Skeletal muscle satellite cell (primary cell): ENCODE measurements around the gene PCDHB8.
"Not testable (repeated sequence)": the region's sequence is repeated elsewhere in the genome, so short reads cannot be mapped to it uniquely, and the experiment has no call there.

Experiments
- H3K27me3 ChIP-seq: 2 replicates; pipeline ENCODE4 v1.7.0; 2013; ENCODE audit warnings: low read length; ENCODE audit not compliant: control insufficient read depth, insufficient read depth
- H3K36me3 ChIP-seq: 2 replicates; pipeline ENCODE4 v1.7.0; 2013; ENCODE audit warnings: mild to moderate bottlenecking, control low read depth, low read length; ENCODE audit not compliant: insufficient read depth
- H3K4me1 ChIP-seq: 2 replicates; pipeline ENCODE4 v1.7.0; 2013; ENCODE audit warnings: low read length; ENCODE audit not compliant: control insufficient read depth, insufficient read depth
- H3K4me2 ChIP-seq: 2 replicates; pipeline ENCODE4 v1.7.0; 2013; ENCODE audit warnings: mild to moderate bottlenecking, low read length
- H3K4me3 ChIP-seq: 2 replicates; pipeline ENCODE4 v1.7.0; 2013; ENCODE audit warnings: low read length
- H3K9ac ChIP-seq: 2 replicates; pipeline ENCODE4 v1.7.0; 2013; ENCODE audit warnings: mild to moderate bottlenecking, low read depth, low read length, moderate library complexity
- H3K9me3 ChIP-seq: replicated peaks from 2 replicates; pipeline ENCODE4 v1.7.0; 2013; ENCODE audit warnings: mild to moderate bottlenecking, control low read depth, low read length

The PCDHB8 gene

DNA sequence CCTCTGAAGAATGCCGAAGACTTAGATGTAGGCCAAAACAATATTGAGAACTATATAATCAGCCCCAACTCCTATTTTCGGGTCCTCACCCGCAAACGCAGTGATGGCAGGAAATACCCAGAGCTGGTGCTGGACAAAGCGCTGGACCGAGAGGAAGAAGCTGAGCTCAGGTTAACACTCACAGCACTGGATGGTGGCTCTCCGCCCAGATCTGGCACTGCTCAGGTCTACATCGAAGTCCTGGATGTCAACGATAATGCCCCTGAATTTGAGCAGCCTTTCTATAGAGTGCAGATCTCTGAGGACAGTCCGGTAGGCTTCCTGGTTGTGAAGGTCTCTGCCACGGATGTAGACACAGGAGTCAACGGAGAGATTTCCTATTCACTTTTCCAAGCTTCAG, 37.0 kb downstream of the PCDHB8 start:
- H3K4me2 ChIP-seq, H3K9ac ChIP-seq, H3K4me3 ChIP-seq, H3K9me3 ChIP-seq, H3K4me1 ChIP-seq, H3K27me3 ChIP-seq, H3K36me3 ChIP-seq: not testable (repeated sequence)

GRCh38 chr5:141215504-141215903, 37.9 kb downstream of the PCDHB8 start:
- not testable (repeated sequence) for H3K9me3 ChIP-seq, H3K4me3 ChIP-seq, H3K36me3 ChIP-seq, H3K4me2 ChIP-seq, H3K9ac ChIP-seq, H3K27me3 ChIP-seq, H3K4me1 ChIP-seq

DNA sequence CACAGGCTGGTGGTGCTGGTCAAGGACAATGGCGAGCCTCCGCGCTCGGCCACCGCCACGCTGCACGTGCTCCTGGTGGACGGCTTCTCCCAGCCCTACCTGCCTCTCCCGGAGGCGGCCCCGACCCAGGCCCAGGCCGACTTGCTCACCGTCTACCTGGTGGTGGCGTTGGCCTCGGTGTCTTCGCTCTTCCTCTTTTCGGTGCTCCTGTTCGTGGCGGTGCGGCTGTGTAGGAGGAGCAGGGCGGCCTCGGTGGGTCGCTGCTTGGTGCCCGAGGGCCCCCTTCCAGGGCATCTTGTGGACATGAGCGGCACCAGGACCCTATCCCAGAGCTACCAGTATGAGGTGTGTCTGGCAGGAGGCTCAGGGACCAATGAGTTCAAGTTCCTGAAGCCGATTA, 38.4 kb downstream of the PCDHB8 start:
- H3K9me3 ChIP-seq, H3K4me2 ChIP-seq, H3K36me3 ChIP-seq, H3K9ac ChIP-seq, H3K4me1 ChIP-seq, H3K27me3 ChIP-seq, H3K4me3 ChIP-seq: not testable (repeated sequence)

DNA sequence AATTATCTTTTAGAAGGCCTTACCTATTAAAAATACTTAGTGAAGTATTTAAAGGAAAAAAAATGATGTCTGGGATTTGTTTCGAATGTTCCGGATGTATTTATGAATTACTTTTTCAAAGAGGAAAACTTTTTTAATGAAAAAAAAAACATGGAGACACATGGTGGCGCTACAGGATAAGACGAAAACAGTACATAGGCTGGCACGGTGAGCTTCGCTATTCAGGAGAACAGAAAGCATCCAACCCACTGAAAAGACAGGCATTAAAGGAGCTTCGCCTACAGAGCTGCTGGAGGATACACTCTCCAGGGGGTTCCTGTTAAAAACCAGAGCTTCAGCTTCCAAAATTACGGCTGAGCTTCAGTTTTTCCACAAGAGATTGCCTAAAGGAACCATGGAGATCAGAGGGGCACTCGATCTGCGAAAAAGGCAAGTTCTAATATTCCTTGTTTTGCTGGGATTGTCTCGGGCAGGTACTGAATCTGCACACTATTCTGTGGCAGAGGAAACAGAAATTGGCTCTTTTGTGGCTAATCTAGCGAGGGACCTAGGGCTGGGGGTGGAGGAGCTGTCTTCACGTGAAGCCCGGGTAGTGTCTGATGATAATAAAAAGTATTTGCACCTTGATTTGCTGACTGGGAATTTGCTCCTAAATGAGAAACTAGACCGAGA, 45.7 kb downstream of the PCDHB8 start, which contains the start of gene PCDHB14:
Gene PCDHB14 (plus strand): TSS at position 232 of the 672 bp plus-strand sequence. CDS start 163 bp downstream, at position 395.
- Histone ChIP-seq H3K9ac (no peak within 1 kb of the TSS), H3K4me2 (peak within 1 kb of the TSS; percentile 65), H3K4me3 (peak within 1 kb of the TSS; percentile 60), H3K4me1 (no peaks in the 10 kb centered on the region), H3K36me3 (no peaks in the 10 kb centered on the region), H3K9me3 (no peaks in the 10 kb centered on the region), H3K27me3 (no peaks in the 10 kb centered on the region)

- not testable (repeated sequence) for H3K4me3 ChIP-seq, H3K36me3 ChIP-seq, H3K9me3 ChIP-seq, H3K27me3 ChIP-seq, H3K4me1 ChIP-seq, H3K4me2 ChIP-seq, H3K9ac ChIP-seq
These were observed 47.3 kb downstream of the PCDHB8 start for GRCh38 chr5:141224844-141225243.

GRCh38 chr5:141225421-141225820, 47.8 kb downstream of the PCDHB8 start:
- not testable (repeated sequence) for H3K27me3 ChIP-seq, H3K9me3 ChIP-seq, H3K4me1 ChIP-seq, H3K9ac ChIP-seq, H3K36me3 ChIP-seq, H3K4me3 ChIP-seq, H3K4me2 ChIP-seq
